Activated CD4-positive, alpha-beta T cell treated with anti-CD3 and anti-CD28 coated beads, Interleukin-2, Interleukin-4, amounts not matched to agents 100 ng/mL and 50 ng/mL, durations not matched to agents 16 hours and 8 hours (primary cell): Measurements from ENCODE around the gene LRRC37A3.
"Not testable (repeated sequence)": the region's sequence is repeated elsewhere in the genome, so short reads cannot be mapped to it uniquely, and the experiment has no call there.

Source experiments
- DNase-seq: peaks from one replicate; pipeline ENCODE4 v3.0.0-alpha.2; 2020; ENCODE audit warnings: low spot score

Gene LRRC37A3

DNA sequence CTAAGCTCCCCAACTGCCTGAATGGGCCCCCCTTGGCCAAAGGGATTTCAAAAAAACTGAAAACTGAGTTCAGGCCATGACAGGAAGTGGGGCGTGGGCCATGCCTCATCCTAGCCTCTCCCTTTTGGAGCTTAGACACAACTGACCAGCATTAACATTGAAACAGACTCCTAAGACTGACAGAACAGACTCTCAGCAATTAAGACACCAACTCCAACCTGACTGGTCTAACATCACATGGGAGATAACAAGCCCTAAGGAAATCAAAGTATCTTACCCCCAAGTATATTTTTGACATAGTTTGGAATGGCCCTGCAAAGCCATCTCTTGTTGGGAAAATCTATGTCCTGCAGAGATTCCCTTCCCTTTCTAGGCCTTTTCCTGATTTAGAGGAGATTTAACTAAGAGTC is 88.6 kb downstream of the LRRC37A3 start:
- not testable (repeated sequence) for DNase-seq

- DNase-seq, result not testable (repeated sequence)
Observed at GRCh38 chr17:64829824-64830630, 89.3 kb downstream of the LRRC37A3 start.

GRCh38 chr17:64829068-64829467 is 90.2 kb downstream of the LRRC37A3 start:
- not testable (repeated sequence) for DNase-seq

DNA sequence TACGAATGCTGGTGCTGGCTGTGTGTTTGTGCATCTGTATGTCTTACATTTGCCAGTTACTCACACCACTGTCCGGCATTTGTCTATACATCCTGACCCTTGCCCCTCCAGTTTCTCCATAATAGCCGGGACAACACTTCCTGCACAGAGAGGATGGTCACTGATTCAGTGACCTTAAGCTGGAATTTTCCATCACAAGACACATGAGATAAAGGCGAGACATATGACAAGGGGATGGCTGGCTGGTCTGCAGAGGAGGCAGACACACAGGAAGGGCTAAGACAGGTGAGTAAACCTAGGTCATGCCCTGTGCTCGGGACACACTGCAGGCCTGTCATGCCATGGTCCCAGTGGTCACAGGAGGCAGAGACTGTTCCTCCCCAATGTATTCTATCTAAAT is 100.4 kb downstream of the LRRC37A3 start:
- DNase-seq, result not testable (repeated sequence)

GRCh38 chr17:64815833-64816198 is 103.5 kb downstream of the LRRC37A3 start:
- DNase-seq, result not testable (repeated sequence)

DNA sequence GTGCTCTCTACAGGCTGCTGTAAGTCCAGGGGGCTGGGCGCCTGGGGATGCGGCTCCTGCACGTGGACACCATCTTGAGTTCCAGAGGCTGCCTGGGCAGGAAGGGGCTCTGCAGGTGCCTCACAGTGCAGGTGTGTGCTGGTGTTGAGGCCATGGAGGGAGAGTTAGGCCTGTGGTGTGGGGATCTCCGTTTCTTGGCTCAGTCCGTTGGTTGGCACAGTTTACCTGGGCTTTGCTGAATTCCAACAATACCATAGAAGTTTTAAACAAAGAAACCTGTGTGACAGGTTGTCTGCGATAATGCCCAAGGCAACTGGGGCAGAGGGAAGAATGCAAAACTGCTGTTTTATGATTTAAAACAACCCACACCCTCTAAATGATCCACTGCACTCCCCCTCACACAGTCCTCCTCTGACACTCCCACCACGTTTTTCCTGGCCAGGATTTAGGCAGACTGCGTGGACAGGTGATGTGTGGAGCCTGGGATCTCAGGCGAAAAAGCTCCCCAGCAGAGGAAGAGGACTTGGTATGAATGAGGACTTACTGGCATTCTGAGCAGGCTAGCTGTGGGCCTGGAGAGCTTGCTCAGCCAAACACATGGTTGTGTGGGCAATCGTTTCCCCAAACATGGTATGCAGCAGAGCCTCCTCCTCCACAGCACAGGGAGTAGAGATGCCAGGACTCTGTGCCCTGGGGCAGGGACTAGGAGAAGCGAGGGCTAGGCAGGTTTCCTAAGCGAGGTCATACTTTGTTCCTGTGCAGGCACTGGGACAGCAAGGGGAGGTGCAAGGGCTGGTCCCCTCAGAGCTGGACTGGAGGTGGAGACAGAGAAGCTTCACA is 104.1 kb downstream of the LRRC37A3 start:
- DNase-seq, result not testable (repeated sequence)

- peak; percentile 70 for DNase-seq
Observed at GRCh38 chr17:64808178-64808977, 110.9 kb downstream of the LRRC37A3 start.
